Astrocyte of the spinal cord (primary cell): ENCODE measurements around the gene VWF.

Experiments used
- DNase-seq: peaks from one replicate; pipeline ENCODE4 v3.0.0; 2011; ENCODE audit warnings: low read depth, low spot score
- H3K4me3 ChIP-seq: 2 replicates; pipeline ENCODE4 v1.5.1; 2011; ENCODE audit warnings: low read depth, mild to moderate bottlenecking, low read length, moderate library complexity
- in situ Hi-C: cut with HindIII; loops from 2 replicates; pipeline ENCODE4 v1.10.0; 2017; ENCODE audit warnings: low sequenced_read_pairs
- TF ChIP-seq, protein P1 (sequence below): IDR thresholded peaks from 2 replicates; pipeline ENCODE4 v1.5.1; 2012; ENCODE audit warnings: low read depth, mild to moderate bottlenecking, low read length, inconsistent platforms

Gene VWF

DNA sequence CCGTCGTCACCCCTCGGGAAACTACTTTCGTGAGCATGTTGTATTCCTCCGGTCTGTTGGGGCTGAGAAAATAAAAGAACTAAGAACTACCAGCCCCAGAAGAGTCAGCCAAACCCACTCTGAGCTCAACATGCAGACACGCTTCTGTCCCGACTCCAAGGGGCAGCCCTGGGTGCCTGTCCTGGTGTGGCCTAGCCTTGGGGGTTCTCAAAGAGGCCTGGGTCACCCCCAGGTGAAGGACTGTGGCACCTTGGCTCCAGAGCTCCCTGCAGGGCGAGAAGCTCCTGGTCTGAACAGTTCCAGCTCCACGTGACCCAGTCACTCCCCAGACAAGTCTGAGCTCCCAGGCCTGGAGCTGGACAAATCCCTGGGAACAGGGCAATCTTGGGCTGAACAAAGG, 87.0 kb downstream of the VWF start:
- TF ChIP-seq, protein P1, sequence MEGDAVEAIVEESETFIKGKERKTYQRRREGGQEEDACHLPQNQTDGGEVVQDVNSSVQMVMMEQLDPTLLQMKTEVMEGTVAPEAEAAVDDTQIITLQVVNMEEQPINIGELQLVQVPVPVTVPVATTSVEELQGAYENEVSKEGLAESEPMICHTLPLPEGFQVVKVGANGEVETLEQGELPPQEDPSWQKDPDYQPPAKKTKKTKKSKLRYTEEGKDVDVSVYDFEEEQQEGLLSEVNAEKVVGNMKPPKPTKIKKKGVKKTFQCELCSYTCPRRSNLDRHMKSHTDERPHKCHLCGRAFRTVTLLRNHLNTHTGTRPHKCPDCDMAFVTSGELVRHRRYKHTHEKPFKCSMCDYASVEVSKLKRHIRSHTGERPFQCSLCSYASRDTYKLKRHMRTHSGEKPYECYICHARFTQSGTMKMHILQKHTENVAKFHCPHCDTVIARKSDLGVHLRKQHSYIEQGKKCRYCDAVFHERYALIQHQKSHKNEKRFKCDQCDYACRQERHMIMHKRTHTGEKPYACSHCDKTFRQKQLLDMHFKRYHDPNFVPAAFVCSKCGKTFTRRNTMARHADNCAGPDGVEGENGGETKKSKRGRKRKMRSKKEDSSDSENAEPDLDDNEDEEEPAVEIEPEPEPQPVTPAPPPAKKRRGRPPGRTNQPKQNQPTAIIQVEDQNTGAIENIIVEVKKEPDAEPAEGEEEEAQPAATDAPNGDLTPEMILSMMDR: no peak
- DNase-seq: no peak
- in situ Hi-C loops: no loop called here

DNA sequence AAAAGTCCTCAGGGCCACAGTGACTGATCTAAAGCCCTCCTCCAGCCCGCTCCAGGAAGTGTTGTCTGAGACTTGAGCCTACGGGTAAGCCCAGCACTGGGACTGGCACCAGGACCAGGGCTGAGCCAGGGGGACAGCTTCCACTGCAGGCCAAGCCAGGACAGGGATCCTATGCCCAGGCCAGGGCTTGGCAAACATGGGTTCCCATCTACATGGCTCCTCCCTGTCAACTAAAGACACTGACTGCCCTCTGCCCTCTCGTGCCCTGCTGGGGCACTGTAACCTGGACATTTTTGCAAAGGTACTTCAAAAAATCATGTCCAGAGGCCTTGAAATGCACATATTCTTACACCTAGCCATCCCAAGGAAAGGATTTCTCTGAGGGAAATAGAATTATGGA, 88.0 kb downstream of the VWF start:
- H3K4me3 ChIP-seq: no peak overlapping the region
- no peak for DNase-seq
- in situ Hi-C loops: no loop called here
- TF ChIP-seq, protein P1: no peak

More for the DNA sequence above, 87.0 kb downstream of the VWF start:
- H3K4me3 ChIP-seq: no peak overlapping the region

DNA sequence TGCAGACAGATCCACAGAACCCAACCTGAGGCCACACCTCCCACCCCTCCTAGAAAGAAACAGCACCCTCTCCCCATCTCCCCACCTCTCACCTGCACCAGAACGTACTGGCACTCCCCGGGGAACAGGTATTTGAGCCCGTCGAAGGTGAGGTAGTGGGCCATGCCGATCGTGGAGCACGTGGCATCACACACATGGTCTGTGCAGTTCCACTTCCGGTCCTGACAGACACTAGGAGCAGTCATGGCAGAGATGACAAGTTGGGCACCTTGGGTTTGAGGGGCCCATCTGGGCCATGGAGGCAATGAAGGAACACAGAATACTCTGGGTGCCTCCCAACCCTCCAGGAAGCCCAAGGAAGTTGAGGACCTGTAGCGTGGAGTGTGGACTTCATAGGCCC, 89.9 kb downstream of the VWF start:
- TF ChIP-seq, protein P1: no peak
- DNase-seq: no peak
- no peak overlapping the region for H3K4me3 ChIP-seq
- in situ Hi-C loops: no loop called here

DNA sequence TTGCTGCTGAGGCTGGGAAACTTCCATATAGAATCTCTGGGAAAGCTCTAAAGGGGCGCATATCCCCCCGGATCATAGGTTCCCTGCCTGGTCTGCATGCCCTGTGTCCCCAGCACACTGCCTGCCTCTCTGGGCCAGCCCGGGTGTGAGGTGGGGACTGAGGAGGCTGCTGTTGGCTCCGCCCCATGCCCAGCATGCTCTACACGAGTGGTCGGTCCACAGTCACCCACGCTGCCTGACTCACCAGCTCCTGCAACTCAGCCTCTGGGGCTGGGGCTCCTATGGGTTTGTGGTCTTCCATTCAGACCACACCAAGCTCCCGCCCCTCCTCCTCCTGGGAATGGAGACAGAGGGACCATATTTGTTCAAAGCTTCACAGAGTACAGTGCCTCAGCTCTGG, 90.9 kb downstream of the VWF start:
- no peak for DNase-seq
- TF ChIP-seq, protein P1: no peak
- in situ Hi-C loops: no loop called here
- H3K4me3 ChIP-seq: no peak overlapping the region

DNA sequence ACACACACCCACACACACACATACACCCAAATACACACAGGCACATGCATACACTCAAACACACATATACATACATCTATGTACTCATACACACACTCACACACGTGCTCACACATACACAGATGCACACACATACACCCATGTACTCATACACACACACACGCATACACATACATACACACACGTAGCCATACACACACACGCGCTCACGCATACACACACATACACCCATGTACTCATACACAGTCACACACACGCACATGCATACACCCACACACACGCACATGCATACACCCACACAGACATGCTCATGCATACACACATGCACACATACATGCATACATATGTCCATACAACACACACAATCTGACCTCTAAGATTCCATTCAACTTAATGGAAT, 91.7 kb downstream of the VWF start:
- DNase-seq: no peak
- no peak overlapping the region for H3K4me3 ChIP-seq
- TF ChIP-seq, protein P1: no peak
- in situ Hi-C loops: no loop called here

DNA sequence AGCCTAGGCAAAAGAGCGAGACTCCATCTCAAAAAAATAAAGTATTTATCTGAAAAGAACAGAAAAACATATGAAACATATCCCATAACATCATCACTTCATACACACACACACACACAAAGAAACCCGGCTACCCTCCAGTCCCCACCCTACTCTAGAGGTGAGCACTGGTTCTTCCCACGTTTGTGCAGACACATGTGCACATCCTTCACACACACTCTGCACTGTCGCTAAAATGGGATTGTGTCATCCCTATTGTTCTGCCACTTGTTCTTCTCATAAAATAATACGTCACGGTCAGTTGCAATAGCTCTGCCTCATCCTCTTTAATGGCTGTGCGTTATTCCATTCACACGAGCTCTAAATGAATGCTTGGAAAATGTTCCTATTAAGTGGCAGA, 93.5 kb downstream of the VWF start:
- TF ChIP-seq, protein P1: no peak
- in situ Hi-C loops: no loop called here
- no peak for DNase-seq
- no peak overlapping the region for H3K4me3 ChIP-seq

DNA sequence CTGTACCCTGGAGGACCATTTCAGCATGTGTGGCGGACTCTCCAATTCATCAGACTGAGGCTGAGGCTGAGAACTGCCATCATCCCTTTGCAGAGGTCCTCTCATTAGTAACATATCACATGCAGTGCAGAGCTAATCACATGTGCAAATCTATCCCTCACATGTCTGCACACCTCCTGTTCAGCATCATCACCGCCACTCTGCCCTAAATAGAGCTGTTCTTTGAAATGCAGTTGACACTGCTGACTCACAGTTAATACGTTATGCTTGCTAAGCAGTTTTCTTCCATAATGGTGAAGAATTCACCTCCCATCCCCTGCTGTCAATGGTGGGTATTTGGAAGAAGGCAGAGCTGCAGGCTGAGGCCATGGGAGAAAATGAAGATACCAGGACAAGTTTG, 94.4 kb downstream of the VWF start:
- H3K4me3 ChIP-seq: no peak overlapping the region
- in situ Hi-C loops: no loop called here
- TF ChIP-seq, protein P1: no peak
- DNase-seq: no peak
